H1 (cell line): Measurements from ENCODE around the gene DNMT3L. TPM values are rescaled to one million over a fixed set of nuclear protein-coding genes. Genes with fewer than 3 reads are reported as not detected.

ENCODE experiments used
- CTCF ChIA-PET: fragments of 300-600 bp; sonication (Branson Sonifier 250); formaldehyde crosslinking; loops from one replicate; lab custom pipeline; 2021; ENCODE audit not compliant: partially characterized antibody; lab: Charles Lee
- POLR2A ChIA-PET: fragments of 300-600 bp; sonication (Branson Sonifier 250); formaldehyde crosslinking; loops from one replicate; lab custom pipeline; 2021; ENCODE audit warnings: inconsistent platforms; ENCODE audit not compliant: partially characterized antibody; lab: Charles Lee
- DNase-seq, 2 experiments: peaks; one replicate each; pipeline versions ENCODE4 v3.0.0 to v3.0.0-alpha.2; 2010 to 2022; ENCODE audit warnings: low spot score in 2 of 2, low read depth in 1 of 2, mixed read lengths in 1 of 2
- FAIRE-seq: peaks from 2 replicates; lab custom pipeline; 2011; peaks lifted over from hg19 to GRCh38; lab: Jason Lieb, UNC
- H2AFZ ChIP-seq: 2 replicates; pipeline ENCODE4 v1.8.1; 2012; ENCODE audit warnings: low read length, inconsistent platforms
- H2AK5ac ChIP-seq: 2 replicates; pipeline ENCODE4 v1.6.1; 2013; ENCODE audit warnings: low read depth, low read length
- H2BK120ac ChIP-seq: replicated peaks from 2 replicates; pipeline ENCODE3; 2013; ENCODE audit warnings: low read depth, low read length, inconsistent platforms
- H2BK12ac ChIP-seq: 2 replicates; pipeline ENCODE4 v1.6.1; 2013; ENCODE audit warnings: low read depth, low read length
- H2BK15ac ChIP-seq: 2 replicates; pipeline ENCODE4 v1.6.1; 2013; ENCODE audit warnings: low read length
- H2BK20ac ChIP-seq: 2 replicates; pipeline ENCODE4 v1.6.1; 2013; ENCODE audit warnings: low read length
- H2BK5ac ChIP-seq: 2 replicates; pipeline ENCODE4 v1.6.1; 2013; ENCODE audit warnings: low read depth, low read length
- H3K14ac ChIP-seq: 2 replicates; pipeline ENCODE4 v1.6.1; 2013; ENCODE audit warnings: inconsistent platforms; ENCODE audit not compliant: insufficient read length
- H3K18ac ChIP-seq: 2 replicates; pipeline ENCODE4 v1.6.1; 2013; ENCODE audit warnings: low read length; ENCODE audit errors: extremely low read depth
- H3K23ac ChIP-seq: 2 replicates; pipeline ENCODE4 v1.6.1; 2013; ENCODE audit warnings: inconsistent platforms; ENCODE audit not compliant: insufficient read length
- H3K23me2 ChIP-seq: 2 replicates; pipeline ENCODE4 v1.6.1; 2013; ENCODE audit warnings: low read depth, low read length
- H3K27ac ChIP-seq: 2 replicates; pipeline ENCODE4 v1.6.1; 2011; ENCODE audit warnings: low read depth, low read length, inconsistent platforms
- H3K27me3 ChIP-seq, 4 experiments: replicated peaks in 1 of 4; 1 replicate in 1 of 4; 2 replicates in 3 of 4; pipeline versions ENCODE4 v1.6.1 to v1.8.1; 2011 to 2013; ENCODE audit warnings: low read length in 3 of 4, mild to moderate bottlenecking in 3 of 4, inconsistent platforms in 2 of 4, mixed read lengths in 2 of 4, moderate library complexity in 1 of 4; ENCODE audit not compliant: control insufficient read depth in 3 of 4, insufficient read depth in 3 of 4; ENCODE audit errors: extremely low read depth in 1 of 4
- H3K36me3 ChIP-seq, 4 experiments: 2 replicates each; pipeline versions ENCODE4 v1.6.1 to v1.8.1; 2011 to 2013; ENCODE audit warnings: mild to moderate bottlenecking in 4 of 4, low read length in 3 of 4, moderate library complexity in 2 of 4, control low read depth in 1 of 4, inconsistent platforms in 1 of 4; ENCODE audit not compliant: insufficient read depth in 4 of 4, control insufficient read depth in 2 of 4
- H3K4ac ChIP-seq: replicated peaks from 2 replicates; pipeline ENCODE3; 2013; ENCODE audit warnings: low read length, low read depth, mixed read lengths, inconsistent platforms; ENCODE audit not compliant: insufficient read length
- H3K4me1 ChIP-seq, 4 experiments: replicated peaks in 1 of 4; 1 replicate in 1 of 4; 2 replicates in 3 of 4; pipeline versions ENCODE4 v1.6.1 to v1.8.1; 2011 to 2013; ENCODE audit warnings: low read length in 3 of 4, inconsistent platforms in 2 of 4, mixed read lengths in 1 of 4; ENCODE audit not compliant: insufficient read depth in 4 of 4, control insufficient read depth in 3 of 4
- H3K4me2 ChIP-seq, 2 experiments: 2 replicates each; pipeline versions ENCODE4 v1.6.1 to v1.8.1; 2011 to 2013; ENCODE audit warnings: low read depth in 2 of 2, low read length in 2 of 2, control low read depth in 1 of 2, inconsistent platforms in 1 of 2, mild to moderate bottlenecking in 1 of 2; ENCODE audit not compliant: insufficient read depth in 1 of 2
- H3K4me3 ChIP-seq, 4 experiments: fragments of 200-600, 300-600 bp in 1 of 4; sonication (generic), shearing (Covaris generic), sonication (Bioruptor Twin) in 1 of 4; 2 replicates each; pipeline versions ENCODE4 v1.5.1 to v1.8.1; 2011 to 2016; ENCODE audit warnings: low read length in 4 of 4, low read depth in 3 of 4, control low read depth in 2 of 4, inconsistent platforms in 2 of 4, mild to moderate bottlenecking in 2 of 4, mixed read lengths in 1 of 4, moderate library complexity in 1 of 4; ENCODE audit not compliant: insufficient read depth in 2 of 4; ENCODE audit errors: extremely low read depth in 1 of 4
- H3K56ac ChIP-seq: replicated peaks from 2 replicates; pipeline ENCODE3; 2013; ENCODE audit warnings: low read depth, mild to moderate bottlenecking, mixed read lengths, low read length, inconsistent platforms; ENCODE audit not compliant: insufficient read length
- H3K79me1 ChIP-seq: 2 replicates; pipeline ENCODE4 v1.6.1; 2013; ENCODE audit warnings: low read depth, low read length, control low read depth
- H3K79me2 ChIP-seq, 2 experiments: 2 replicates each; pipeline versions ENCODE4 v1.6.1 to v1.8.1; 2012 to 2013; ENCODE audit warnings: low read length in 2 of 2, mild to moderate bottlenecking in 2 of 2, inconsistent platforms in 1 of 2; ENCODE audit not compliant: insufficient read depth in 2 of 2, control insufficient read depth in 1 of 2
- H3K9ac ChIP-seq, 4 experiments: replicated peaks in 1 of 4; 1 replicate in 1 of 4; 2 replicates in 3 of 4; pipeline versions ENCODE4 v1.6.1 to v1.8.1; 2011 to 2013; ENCODE audit warnings: low read depth in 3 of 4, low read length in 3 of 4, control low read depth in 2 of 4, mild to moderate bottlenecking in 2 of 4, moderate library complexity in 2 of 4, inconsistent platforms in 1 of 4; ENCODE audit errors: extremely low read depth in 1 of 4
- H3K9me3 ChIP-seq, 2 experiments: 2 replicates each; pipeline versions ENCODE4 v1.6.1 to v1.8.1; 2012 to 2013; ENCODE audit warnings: mild to moderate bottlenecking in 2 of 2, moderate library complexity in 2 of 2, control low read depth in 1 of 2, inconsistent platforms in 1 of 2, low read depth in 1 of 2, low read length in 1 of 2, mixed read lengths in 1 of 2; ENCODE audit not compliant: insufficient read depth in 2 of 2
- H4K20me1 ChIP-seq, 2 experiments: replicated peaks in 1 of 2; 2 replicates each; pipeline versions ENCODE3 to v1.8.1; 2011 to 2013; ENCODE audit warnings: inconsistent platforms in 2 of 2, low read length in 2 of 2, mild to moderate bottlenecking in 1 of 2; ENCODE audit not compliant: insufficient read depth in 2 of 2, control insufficient read depth in 1 of 2
- H4K5ac ChIP-seq: 2 replicates; pipeline ENCODE4 v1.6.1; 2013; ENCODE audit warnings: low read length, low read depth, mixed read lengths, inconsistent platforms; ENCODE audit not compliant: insufficient read length
- H4K8ac ChIP-seq: 2 replicates; pipeline ENCODE4 v1.8.0; 2013; ENCODE audit warnings: mild to moderate bottlenecking, moderate library complexity, low read length, inconsistent platforms; ENCODE audit not compliant: insufficient read depth; ENCODE audit errors: extremely low read depth
- H4K91ac ChIP-seq: replicated peaks from 2 replicates; pipeline ENCODE3; 2013; ENCODE audit warnings: low read length, mixed read lengths, inconsistent platforms; ENCODE audit not compliant: insufficient read length
- SAP30 ChIP-seq: fragments of 300-600 bp; sonication (generic); IDR thresholded peaks from 2 replicates; pipeline ENCODE4 v1.7.1; 2012; ENCODE audit warnings: low read length, moderate library complexity, mild to moderate bottlenecking, inconsistent platforms; ENCODE audit not compliant: insufficient read depth, insufficient replicate concordance
- WGBS, 2 experiments: shearing (Covaris generic) in 1 of 2; methylation state at CpG; one replicate each; pipeline versions ENCODE4 v1.1.6 to v1.1.7; 2013 to 2015; ENCODE audit warnings: low lambda C conversion rate in 2 of 2, mixed read lengths in 2 of 2, inconsistent platforms in 1 of 2, low coverage in 1 of 2, missing lambda C conversion rate in 1 of 2; ENCODE audit not compliant: insufficient replicate concordance in 2 of 2, insufficient coverage in 1 of 2, insufficient read length in 1 of 2; ENCODE audit errors: extremely low coverage in 1 of 2, missing lambda C conversion rate in 1 of 2; 5-methylcytosine and 5-hydroxymethylcytosine counted together
- polyA plus RNA-seq, 7 experiments: library from polyadenylated mRNA; depleted of rRNA in 3 of 7; stranded (reverse) in 5 of 7; unstranded in 2 of 7; fragments of >200 nt in 5 of 7; fragments of 200-250 nt in 2 of 7; gene quantifications; 1 replicate in 5 of 7; 2 replicates in 1 of 7; 4 replicates in 1 of 7; pipeline versions ENCODE4 v1.2.1 to v1.2.3, GENCODE V29; 2011 to 2013; ENCODE audit warnings: missing spikeins in 2 of 7, mixed read lengths in 2 of 7
- total RNA-seq: library from RNA; stranded (reverse); fragmentation: NEBNext Ultra II Directional; extraction: Animal tissue kit (Norgen Biotek cat#: 25700); gene quantifications from 2 replicates; pipeline ENCODE4 v1.2.1, GENCODE V29; 2021

DNMT3L gene
- total and polyA plus RNA-seq, 2 of the 8 experiments (the other 6 are each of a cell fraction or from before 2014, with no cell fraction given) = 0.06 TPM; not detected in 1

DNA sequence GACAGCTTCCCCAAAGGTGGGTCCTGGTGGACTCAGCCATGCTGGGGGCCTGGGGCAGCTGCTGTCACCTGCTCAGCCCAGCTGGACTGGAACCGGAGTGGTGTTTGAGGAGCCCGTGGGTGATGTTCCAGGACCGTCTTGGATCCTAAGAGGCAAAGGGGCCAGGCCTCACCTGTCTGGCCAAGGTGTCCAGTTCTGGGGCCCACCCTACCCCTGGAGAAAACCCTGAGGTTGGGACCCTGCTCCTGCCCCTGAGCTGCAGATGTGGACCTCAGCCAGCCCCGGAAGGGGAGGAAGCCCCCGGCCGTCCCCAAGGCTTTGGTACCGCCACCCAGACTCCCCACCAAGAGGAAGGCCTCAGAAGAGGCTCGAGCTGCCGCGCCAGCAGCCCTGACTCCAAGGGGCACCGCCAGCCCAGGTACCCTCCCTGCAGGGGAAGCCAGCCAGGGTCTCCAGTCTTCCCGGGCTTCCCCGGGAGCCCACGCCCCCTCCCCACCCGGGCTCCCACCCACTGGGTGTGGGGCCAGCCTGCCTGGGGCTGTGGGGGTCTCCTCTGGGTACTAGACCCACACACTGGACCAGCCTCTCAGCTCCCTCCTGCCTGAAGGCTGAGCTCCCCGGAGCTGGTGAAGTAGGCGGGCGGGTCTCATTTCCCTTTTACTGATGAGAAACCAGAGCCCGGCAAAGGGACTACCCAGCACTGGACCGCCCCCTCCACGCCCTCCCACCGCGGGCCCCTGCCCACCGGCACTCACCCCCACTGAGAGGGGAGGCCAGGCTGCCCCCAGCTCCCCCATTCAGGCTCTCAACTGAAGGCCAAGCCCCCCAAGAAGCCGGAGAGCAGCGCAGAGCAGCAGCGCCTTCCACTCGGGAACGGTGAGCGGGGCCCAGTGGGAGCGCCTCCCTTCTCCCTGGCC is 25.3 kb upstream of the DNMT3L start:
- Histone ChIP-seq H4K8ac (no peak overlapping the region), H3K36me3 (no peaks in the 10 kb centered on the region), H3K4ac (no peak overlapping the region), H2AK5ac (no peak overlapping the region), H4K20me1 (no peaks in the 10 kb centered on the region), H4K5ac (no peak overlapping the region), H3K79me2 (no peaks in the 10 kb centered on the region), H3K4me3 (no peak overlapping the region), H4K91ac (no peak overlapping the region), H2AFZ (no peak overlapping the region), H2BK120ac (no peak overlapping the region), H3K4me1 (peaks cover 0 to 23% (median 15%) of the 10 kb centered on the region in 4 experiments; a peak in 6 of 7 replicates), H3K23me2 (no peaks in the 10 kb centered on the region; the same call in 1 of the 2 replicates), H3K27ac (no peak overlapping the region), H3K79me1 (no peaks in the 10 kb centered on the region), H3K27me3 (peaks cover 0 to 28% (median 17%) of the 10 kb centered on the region in 4 experiments; a peak in 5 of 7 replicates), H2BK12ac (no peak overlapping the region), H3K23ac (no peak overlapping the region), H3K14ac (no peak overlapping the region), H3K4me2 (no peak overlapping the region), H3K9me3 (no peaks in the 10 kb centered on the region), H3K56ac (no peak overlapping the region), H3K18ac (peak overlapping the region; percentile 32; the same call in 1 of the 2 replicates), H2BK20ac (no peak overlapping the region), H2BK15ac (no peak overlapping the region), H3K9ac (no peak overlapping the region), H2BK5ac (no peak overlapping the region)
- POLR2A ChIA-PET = no interaction called here
- FAIRE-seq (no peak), DNase-seq (no peak)
- CTCF ChIA-PET = interaction anchor here (1.5 to 5.3 kb wide), 3 partner anchors 10 to 44 kb away, joined by 3 to 53 read pairs (median 11); no protein-coding TSS in a partner anchor
- WGBS, 2 experiments = 92% methylated on average over 22 of the region's 31 CpGs; no CpG with 5 or more reads in 1 of the 2 experiments
- no peak for TF ChIP-seq SAP30
